ENCODE results near the gene TENM3.

The TENM3 gene

DNA sequence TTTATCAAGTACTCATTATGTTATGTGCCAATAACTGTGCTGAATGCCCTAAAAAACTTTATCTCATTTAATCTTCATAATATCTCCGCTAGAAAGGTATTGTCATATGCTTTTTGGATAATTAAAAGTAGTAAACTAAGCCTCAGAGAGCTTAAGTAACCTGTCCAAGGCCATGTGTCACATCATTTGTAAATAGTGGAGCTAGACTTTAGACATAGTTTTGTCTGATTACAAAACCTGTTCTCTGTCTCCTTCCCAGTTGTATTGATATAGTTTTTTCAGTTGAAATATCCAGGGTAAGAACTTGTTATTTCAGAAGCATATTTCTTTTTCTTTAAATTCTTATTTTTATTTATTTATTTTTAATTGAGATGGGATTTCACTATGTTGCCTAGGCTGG, 66.7 kb downstream of the TENM3 start:
- no peak for DNase-seq (ENCODE audit: low read depth)
- no peak overlapping the region for H3K4me3 ChIP-seq (ENCODE audit: low read depth, low read length)
- TF ChIP-seq, protein P1, sequence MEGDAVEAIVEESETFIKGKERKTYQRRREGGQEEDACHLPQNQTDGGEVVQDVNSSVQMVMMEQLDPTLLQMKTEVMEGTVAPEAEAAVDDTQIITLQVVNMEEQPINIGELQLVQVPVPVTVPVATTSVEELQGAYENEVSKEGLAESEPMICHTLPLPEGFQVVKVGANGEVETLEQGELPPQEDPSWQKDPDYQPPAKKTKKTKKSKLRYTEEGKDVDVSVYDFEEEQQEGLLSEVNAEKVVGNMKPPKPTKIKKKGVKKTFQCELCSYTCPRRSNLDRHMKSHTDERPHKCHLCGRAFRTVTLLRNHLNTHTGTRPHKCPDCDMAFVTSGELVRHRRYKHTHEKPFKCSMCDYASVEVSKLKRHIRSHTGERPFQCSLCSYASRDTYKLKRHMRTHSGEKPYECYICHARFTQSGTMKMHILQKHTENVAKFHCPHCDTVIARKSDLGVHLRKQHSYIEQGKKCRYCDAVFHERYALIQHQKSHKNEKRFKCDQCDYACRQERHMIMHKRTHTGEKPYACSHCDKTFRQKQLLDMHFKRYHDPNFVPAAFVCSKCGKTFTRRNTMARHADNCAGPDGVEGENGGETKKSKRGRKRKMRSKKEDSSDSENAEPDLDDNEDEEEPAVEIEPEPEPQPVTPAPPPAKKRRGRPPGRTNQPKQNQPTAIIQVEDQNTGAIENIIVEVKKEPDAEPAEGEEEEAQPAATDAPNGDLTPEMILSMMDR (conservative IDR thresholded peaks at IDR 0.05; ENCODE audit: low read depth, low read length): no peak

DNA sequence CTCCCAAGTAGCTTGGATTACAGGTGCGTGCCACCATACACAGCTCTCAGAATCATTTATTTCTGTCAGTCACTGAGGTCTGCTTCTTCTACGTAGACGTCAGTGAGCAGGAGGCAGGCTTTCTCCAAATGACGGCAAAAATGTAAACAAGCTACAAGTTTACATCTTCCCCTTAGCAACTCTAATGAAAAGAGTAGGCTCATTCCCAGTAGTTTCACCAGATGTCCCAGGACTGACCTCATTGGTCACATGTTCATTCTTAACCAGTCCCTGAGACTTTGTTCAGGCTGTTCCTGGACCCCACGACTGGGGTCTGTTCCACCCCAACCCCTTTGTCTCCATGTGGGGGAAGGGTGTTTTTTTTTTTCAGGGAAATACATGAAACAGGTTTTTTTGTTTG, 67.1 kb downstream of the TENM3 start:
- DNase-seq (ENCODE audit: low read depth): peak; percentile 33

DNA sequence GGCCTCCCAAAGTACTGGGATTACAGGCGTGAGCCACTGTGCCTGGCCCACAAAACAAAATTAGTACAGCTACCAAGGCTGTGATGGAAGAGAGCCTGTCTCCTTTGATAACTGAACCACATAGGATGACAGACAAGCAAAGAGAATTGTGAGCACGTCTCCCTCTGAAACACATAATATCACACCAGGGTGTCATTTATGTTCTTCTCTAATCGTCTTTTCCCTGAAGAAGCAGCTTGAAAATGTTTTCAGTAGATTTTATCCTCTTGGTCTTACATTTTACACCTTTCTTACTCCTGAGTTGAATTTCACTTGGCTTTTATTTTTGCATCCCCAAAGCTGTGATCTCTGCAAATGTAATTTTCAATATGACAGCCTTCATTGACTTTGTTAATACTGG, 67.8 kb downstream of the TENM3 start:
- TF ChIP-seq, protein P1 (conservative IDR thresholded peaks at IDR 0.05; ENCODE audit: low read depth, low read length): no peak
- H3K4me3 ChIP-seq (ENCODE audit: low read depth, low read length): no peak overlapping the region
- no peak for DNase-seq (ENCODE audit: low read depth)

More for the DNA sequence above, 67.1 kb downstream of the TENM3 start:
- no peak overlapping the region for H3K4me3 ChIP-seq (ENCODE audit: low read depth, low read length)
- TF ChIP-seq, protein P1 (conservative IDR thresholded peaks at IDR 0.05; ENCODE audit: low read depth, low read length): no peak

DNA sequence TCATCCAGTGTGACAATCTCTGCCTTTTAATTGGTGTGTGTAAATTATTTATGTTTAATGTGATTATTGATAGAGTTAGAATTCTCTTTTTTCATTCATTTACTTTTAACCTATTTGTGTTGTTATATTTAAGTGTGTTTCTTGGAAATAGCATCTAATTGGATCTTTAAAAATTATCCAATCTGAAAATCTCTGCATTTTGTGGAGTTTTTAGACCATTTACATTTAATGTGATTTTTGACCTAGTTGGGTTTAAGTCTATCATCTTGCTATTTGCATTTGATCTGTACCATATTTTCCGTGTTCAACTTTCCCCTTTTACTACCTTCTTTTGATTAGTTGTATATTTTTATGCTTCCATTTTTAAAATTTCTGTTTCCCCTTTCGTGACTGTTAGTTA, 71.3 kb downstream of the TENM3 start:
- TF ChIP-seq, protein P1 (conservative IDR thresholded peaks at IDR 0.05; ENCODE audit: low read depth, low read length): no peak
- H3K4me3 ChIP-seq (ENCODE audit: low read depth, low read length): no peak overlapping the region
- DNase-seq (ENCODE audit: low read depth): no peak

DNA sequence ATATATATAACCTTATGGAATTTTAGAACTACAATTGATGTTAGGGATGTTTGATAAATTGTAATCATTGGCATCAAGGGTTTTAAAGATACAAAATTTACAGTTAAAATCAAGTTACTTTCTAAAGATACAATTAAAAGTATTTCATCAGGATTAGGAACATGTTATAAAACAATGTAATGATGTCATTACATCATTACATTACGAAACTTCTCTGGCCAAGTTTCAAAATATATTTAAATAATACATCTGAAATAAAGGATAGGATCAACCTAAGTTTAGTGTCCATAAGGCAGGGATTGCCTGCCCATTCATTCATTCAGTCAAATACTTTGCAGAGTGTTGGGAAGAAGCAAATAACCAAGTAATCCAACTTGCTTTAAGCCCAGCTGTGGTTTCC, 75.1 kb downstream of the TENM3 start:
- H3K4me3 ChIP-seq (ENCODE audit: low read depth, low read length): no peak overlapping the region
- DNase-seq (ENCODE audit: low read depth): peak; percentile 28
- TF ChIP-seq, protein P1 (conservative IDR thresholded peaks at IDR 0.05; ENCODE audit: low read depth, low read length): no peak

DNA sequence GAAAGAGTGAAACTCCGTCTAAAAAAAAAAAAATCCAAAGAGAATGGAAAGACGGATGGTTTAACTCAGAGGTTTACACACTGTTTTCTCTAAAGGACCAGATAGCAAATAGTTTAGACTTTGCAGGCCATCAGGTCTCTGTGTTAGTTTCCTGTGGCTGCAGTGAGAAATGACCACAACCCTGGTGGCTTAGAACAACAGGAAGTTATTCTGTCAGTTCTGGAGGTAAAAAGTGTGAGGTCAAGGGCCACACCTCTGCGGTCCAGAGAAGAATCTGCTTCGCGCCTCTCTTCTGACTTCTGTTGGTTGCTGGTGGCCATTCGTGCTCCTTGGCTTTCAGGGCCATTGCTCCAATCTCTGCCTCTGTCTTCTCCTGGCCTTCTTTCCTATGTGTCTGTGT, 76.9 kb downstream of the TENM3 start:
- no peak overlapping the region for H3K4me3 ChIP-seq (ENCODE audit: low read depth, low read length)
- TF ChIP-seq, protein P1 (conservative IDR thresholded peaks at IDR 0.05; ENCODE audit: low read depth, low read length): no peak
- DNase-seq (ENCODE audit: low read depth): no peak

DNA sequence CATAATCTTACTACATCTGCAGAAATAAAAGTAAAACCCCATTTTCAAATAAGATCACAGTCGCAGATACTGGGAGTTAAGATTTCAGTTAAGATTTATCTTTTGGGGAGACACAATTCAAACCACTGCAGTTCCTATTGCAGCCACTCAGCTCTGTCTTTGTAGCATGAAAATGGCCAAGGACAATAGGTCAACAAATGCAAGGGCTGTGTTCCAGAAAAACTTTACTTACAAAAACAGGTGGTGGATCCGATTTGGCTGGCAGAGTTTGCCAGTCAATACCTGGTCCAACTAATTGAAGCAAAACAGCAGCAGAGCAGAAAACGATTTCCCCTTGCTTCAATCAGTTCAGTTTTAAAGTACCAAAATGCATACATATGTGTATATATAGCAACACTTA, 77.4 kb downstream of the TENM3 start:
- TF ChIP-seq, protein P1 (conservative IDR thresholded peaks at IDR 0.05; ENCODE audit: low read depth, low read length): no peak
- DNase-seq (ENCODE audit: low read depth): no peak
- H3K4me3 ChIP-seq (ENCODE audit: low read depth, low read length): no peak overlapping the region

Data from choroid plexus epithelial cell (primary cell).